Measurements from ENCODE around the gene ASCC1. TPM values are rescaled to one million over a fixed set of nuclear protein-coding genes. Genes with fewer than 3 reads are reported as not detected.
"Not testable (repeated sequence)": the region's sequence is repeated elsewhere in the genome, so short reads cannot be mapped to it uniquely, and the experiment has no call there.

The ASCC1 gene
- total and polyA plus RNA-seq, 2 of the 13 experiments (the other 11 are each of a cell fraction or from before 2014, with no cell fraction given): 21.6 to 30.1 TPM

GRCh38 chr10:72147324-72147584 lies 68.8 kb downstream of the ASCC1 start:
- ATAC-seq; H4K20me1 ChIP-seq (ENCODE audit: insufficient read depth, low read length); BruUV-seq (replicated peaks); H3K9me3 ChIP-seq (ENCODE audit: low read length); H3K27ac ChIP-seq (ENCODE audit: extremely low read length, insufficient read depth, low read length); H3K9ac ChIP-seq (ENCODE audit: insufficient read depth, low read depth, low read length); intact Hi-C loops (cut with micrococcal nuclease; ENCODE audit: unreplicated experiment); POLR2A ChIA-PET; DNase-seq (ENCODE audit: low spot score); CTCF ChIA-PET (ENCODE audit: low intra/inter-chr PET ratio, low total read pairs); H3K36me3 ChIP-seq (replicated peaks in 1 of 2; ENCODE audit: control insufficient read depth in 1 of 2, insufficient read depth in 2 of 2, low read length in 2 of 2); H3K27me3 ChIP-seq (ENCODE audit: control insufficient read depth in 1 of 2, insufficient read depth in 2 of 2, low read length in 2 of 2); H2AFZ ChIP-seq (ENCODE audit: low read length); H3K4me3 ChIP-seq (replicated peaks in 1 of 3; ENCODE audit: insufficient read depth in 1 of 3, low read depth in 2 of 3, low read length in 3 of 3); in situ Hi-C loops (cut with HindIII; ENCODE audit: extremely low pct_ligation_motif_present, low pct_unique_long_range_greater_than_20kb); H3K4me1 ChIP-seq (ENCODE audit: insufficient read depth, low read length); H3K4me2 ChIP-seq (ENCODE audit: low read depth, low read length); H3K79me2 ChIP-seq (ENCODE audit: insufficient read depth, low read length); FAIRE-seq: not testable (repeated sequence)
- 95% methylated on average over 4 of the region's 4 CpGs for WGBS (ENCODE audit: low lambda C conversion rate)

GRCh38 chr10:72146559-72147323 lies 69.3 kb downstream of the ASCC1 start:
- BruUV-seq (replicated peaks): no TSS peak
- DNase-seq (ENCODE audit: low spot score) (no peak), FAIRE-seq (no peak), ATAC-seq (no peak)
- peaks cover 0 to 2% of the 10 kb centered on the region in 2 experiments; a peak in 1 of 5 replicates for H3K36me3 ChIP-seq (replicated peaks in 1 of 2; ENCODE audit: control insufficient read depth in 1 of 2, insufficient read depth in 2 of 2, low read length in 2 of 2)
- no peaks in the 10 kb centered on the region for H3K79me2 ChIP-seq (ENCODE audit: insufficient read depth, low read length)
- no peak overlapping the region for H2AFZ ChIP-seq (ENCODE audit: low read length)
- no peaks in the 10 kb centered on the region for H3K27me3 ChIP-seq (ENCODE audit: control insufficient read depth in 1 of 2, insufficient read depth in 2 of 2, low read length in 2 of 2)
- 91% methylated on average over 4 of the region's 4 CpGs for WGBS (ENCODE audit: low lambda C conversion rate)
- intact Hi-C loops (cut with micrococcal nuclease; ENCODE audit: unreplicated experiment) (no loop called here), in situ Hi-C loops (cut with HindIII; ENCODE audit: extremely low pct_ligation_motif_present, low pct_unique_long_range_greater_than_20kb) (no loop called here)
- CTCF ChIA-PET (ENCODE audit: low intra/inter-chr PET ratio, low total read pairs): no interaction called here
- no peaks in the 10 kb centered on the region for H3K9me3 ChIP-seq (ENCODE audit: low read length)
- H3K27ac ChIP-seq (ENCODE audit: extremely low read length, insufficient read depth, low read length): no peak overlapping the region
- H3K4me3 ChIP-seq (replicated peaks in 1 of 3; ENCODE audit: insufficient read depth in 1 of 3, low read depth in 2 of 3, low read length in 3 of 3): no peak overlapping the region
- no peak overlapping the region for H3K4me2 ChIP-seq (ENCODE audit: low read depth, low read length)
- POLR2A ChIA-PET: no interaction called here
- H3K9ac ChIP-seq (ENCODE audit: insufficient read depth, low read depth, low read length): no peak overlapping the region
- no peaks in the 10 kb centered on the region for H4K20me1 ChIP-seq (ENCODE audit: insufficient read depth, low read length)
- H3K4me1 ChIP-seq (ENCODE audit: insufficient read depth, low read length): no peaks in the 10 kb centered on the region
- TF ChIP-seq MAZ (IDR thresholded peaks at IDR 0.05; ENCODE audit: borderline replicate concordance, low read depth, low read length) (no peak), MAZ (CRISPR knock-in tag; IDR thresholded peaks at IDR 0.05; ENCODE audit: low read depth) (no peak), ZBTB3 (CRISPR knock-in tag; IDR thresholded peaks at IDR 0.05; ENCODE audit: borderline replicate concordance, low read depth) (no peak), TCF12 (IDR thresholded peaks at IDR 0.05) (no peak), TCF12 (CRISPR knock-in tag; IDR thresholded peaks at IDR 0.05) (no peak), GLMP (CRISPR knock-in tag; IDR thresholded peaks at IDR 0.05; ENCODE audit: borderline replicate concordance) (no peak), ZNF30 (CRISPR knock-in tag; IDR thresholded peaks at IDR 0.05) (no peak), TGIF2 (CRISPR knock-in tag; IDR thresholded peaks at IDR 0.05) (no peak), NFKBIZ (CRISPR knock-in tag; IDR thresholded peaks at IDR 0.05) (no peak), NR2C2 (CRISPR knock-in tag; IDR thresholded peaks at IDR 0.05; ENCODE audit: borderline replicate concordance) (no peak), ADNP (CRISPR knock-in tag; IDR thresholded peaks at IDR 0.05) (no peak), GMEB2 (CRISPR knock-in tag; IDR thresholded peaks at IDR 0.05; ENCODE audit: low read depth) (no peak), PHF20 (CRISPR knock-in tag; IDR thresholded peaks at IDR 0.05) (no peak), SMYD3 (CRISPR knock-in tag; IDR thresholded peaks at IDR 0.05) (no peak), EHMT2 (IDR thresholded peaks at IDR 0.05; ENCODE audit: borderline replicate concordance, low read depth, low read length) (no peak), ZBTB20 (CRISPR knock-in tag; IDR thresholded peaks at IDR 0.05; ENCODE audit: borderline replicate concordance, low read depth) (no peak), AGO1 (IDR thresholded peaks at IDR 0.05; ENCODE audit: low read depth, low read length, poor library complexity, severe bottlenecking) (no peak)

All from HepG2 (cell line).